ENCODE measurements around the gene TRAF6. TPM values are rescaled to one million over a fixed set of nuclear protein-coding genes. Genes with fewer than 3 reads are reported as not detected.

TRAF6 gene
- total and polyA plus RNA-seq, 2 experiments from 2014 or later: 4.2 to 10.5 TPM

GRCh38 chr11:36558571-36559413 is 48.7 kb upstream of the TRAF6 start:
- ATAC-seq (no peak), DNase-seq (ENCODE audit: low spot score) (no peak)
- no peaks in the 10 kb centered on the region for H3F3A ChIP-seq (replicated peaks; ENCODE audit: low read depth)
- H4K20me1 ChIP-seq (replicated peaks; ENCODE audit: insufficient read depth): no peaks in the 10 kb centered on the region
- H3K27me3 ChIP-seq (ENCODE audit: insufficient read depth): no peaks in the 10 kb centered on the region
- peaks cover 12% of the 10 kb centered on the region for H3K9me3 Mint-ChIP-seq
- TF ChIP-seq NANOG (IDR thresholded peaks at IDR 0.05; ENCODE audit: borderline replicate concordance): no peak
- TF ChIP-seq CREB1 (CRISPR knock-in tag; IDR thresholded peaks at IDR 0.05; ENCODE audit: low read depth): no peak
- TF ChIP-seq STAT1 (IDR thresholded peaks at IDR 0.05; ENCODE audit: unreplicated experiment): no peak
- no peak for TF ChIP-seq ZNF462 (CRISPR knock-in tag; IDR thresholded peaks at IDR 0.05)
- no peaks in the 10 kb centered on the region for H3K36me3 ChIP-seq (ENCODE audit: insufficient read depth)
- no peak overlapping the region for H3K4me3 Mint-ChIP-seq
- no peak overlapping the region for H3K27ac Mint-ChIP-seq
- H3K4me1 Mint-ChIP-seq: peaks cover 3% of the 10 kb centered on the region; the same call in 1 of the 3 replicates
- peaks cover 4% of the 10 kb centered on the region; the same call in 2 of the 3 replicates for H3K36me3 Mint-ChIP-seq (ENCODE audit: low read depth)
- no peak overlapping the region for H2AFZ ChIP-seq
- H3K4me2 ChIP-seq: no peak overlapping the region
- no peaks in the 10 kb centered on the region for H3K79me2 ChIP-seq (replicated peaks; ENCODE audit: insufficient read depth)
- no peaks in the 10 kb centered on the region for H3K4me1 ChIP-seq (ENCODE audit: insufficient read depth)
- no peaks in the 10 kb centered on the region for H3K9me2 ChIP-seq (ENCODE audit: insufficient read depth)
- H3K27me3 Mint-ChIP-seq (ENCODE audit: insufficient read depth, low read depth, poor library complexity): no peaks in the 10 kb centered on the region
- no peak overlapping the region for H3K27ac ChIP-seq (ENCODE audit: low read depth)
- H3K4me3 ChIP-seq: no peak overlapping the region

- no peaks in the 10 kb centered on the region for H3K27me3 Mint-ChIP-seq (ENCODE audit: insufficient read depth, low read depth, poor library complexity)
- Histone ChIP-seq H3K4me2 (peak overlapping the region; percentile 7; the same call in 1 of the 2 replicates), H3K4me3 (peak overlapping the region; percentile 36), H4K20me1 (replicated peaks; ENCODE audit: insufficient read depth) (no peaks in the 10 kb centered on the region), H3K27me3 (ENCODE audit: insufficient read depth) (no peaks in the 10 kb centered on the region), H3K79me2 (replicated peaks; ENCODE audit: insufficient read depth) (no peaks in the 10 kb centered on the region), H3K9me2 (ENCODE audit: insufficient read depth) (no peaks in the 10 kb centered on the region), H2AFZ (peak overlapping the region; percentile 64; the same call in 1 of the 2 replicates), H3F3A (replicated peaks; ENCODE audit: low read depth) (no peaks in the 10 kb centered on the region), H3K36me3 (ENCODE audit: insufficient read depth) (no peaks in the 10 kb centered on the region), H3K4me1 (ENCODE audit: insufficient read depth) (no peaks in the 10 kb centered on the region), H3K27ac (ENCODE audit: low read depth) (no peak overlapping the region)
- H3K27ac Mint-ChIP-seq: no peak overlapping the region
- ATAC-seq: no peak
- H3K4me3 Mint-ChIP-seq: no peak overlapping the region
- H3K9me3 Mint-ChIP-seq: peaks cover 12% of the 10 kb centered on the region
- H3K36me3 Mint-ChIP-seq (ENCODE audit: low read depth): peaks cover 4% of the 10 kb centered on the region; the same call in 2 of the 3 replicates
- peaks cover 3% of the 10 kb centered on the region; the same call in 1 of the 3 replicates for H3K4me1 Mint-ChIP-seq
- DNase-seq (ENCODE audit: low spot score): no peak
- TF ChIP-seq ZNF462 (CRISPR knock-in tag; IDR thresholded peaks at IDR 0.05) (no peak), CREB1 (CRISPR knock-in tag; IDR thresholded peaks at IDR 0.05; ENCODE audit: low read depth) (no peak)
Measured at GRCh38 chr11:36557991-36558390, 47.9 kb upstream of the TRAF6 start.

Measured in GM23338 (cell line).